Motor neuron (in vitro differentiated cells): Measurements from ENCODE around the gene CATSPERD. TPM values are rescaled to one million over a fixed set of nuclear protein-coding genes. Genes with fewer than 3 reads are reported as not detected.

Experiments
- ATAC-seq, 8 experiments: fragments of 200-7000 bp; cut with Tn5 transposase; replicated peaks in 6 of 8; 2 replicates each; pipeline ENCODE4 v1.8.0; 2021; ENCODE audit warnings: mild to moderate bottlenecking in 8 of 8, moderate library complexity in 8 of 8
- H3K27ac ChIP-seq, 2 donors: fragments of 250-450 bp; sonication (Bioruptor Pico); 2 replicates each; pipeline ENCODE4 v1.9.0; 2021; ENCODE audit warnings: antibody characterized with exemption in 2 of 2, mild to moderate bottlenecking in 2 of 2, moderate library complexity in 1 of 2
- H3K4me1 ChIP-seq, 2 donors: fragments of 250-450 bp; sonication (Bioruptor Pico); replicated peaks in 1 of 2; 2 replicates each; pipeline ENCODE4 v1.6.1; 2021; ENCODE audit warnings: antibody characterized with exemption in 2 of 2, mild to moderate bottlenecking in 2 of 2, moderate library complexity in 1 of 2
- H3K4me3 ChIP-seq, 5 donors: fragments of 250-450 bp; sonication (Bioruptor Pico); 2 replicates each; pipeline ENCODE4 v1.9.0; 2021; ENCODE audit warnings: antibody characterized with exemption in 5 of 5, mild to moderate bottlenecking in 5 of 5, moderate library complexity in 4 of 5
- WGBS, 10 experiments: fragments of 450-650 bp; shearing (Covaris generic); methylation state at CpG; one replicate each; pipeline ENCODE4 v1.0.0; 2022; 5-methylcytosine and 5-hydroxymethylcytosine counted together
- in situ Hi-C, 9 experiments: fragments of 400-800 bp; cut with MboI; loops; one replicate each; pipeline ENCODE4 v1.15.0; 2021; ENCODE audit warnings: low sequenced_read_pairs in 9 of 9, low pct_unique_long_range_greater_than_20kb in 2 of 9; ENCODE audit not compliant: unreplicated experiment in 9 of 9
- total RNA-seq, 8 experiments: library from RNA; unstranded; fragments of 300-600 nt; gene quantifications; 2 replicates each; pipeline versions ENCODE4 v1.2.3 to v1.2.4, GENCODE V29; 2022

CATSPERD gene, protein sequence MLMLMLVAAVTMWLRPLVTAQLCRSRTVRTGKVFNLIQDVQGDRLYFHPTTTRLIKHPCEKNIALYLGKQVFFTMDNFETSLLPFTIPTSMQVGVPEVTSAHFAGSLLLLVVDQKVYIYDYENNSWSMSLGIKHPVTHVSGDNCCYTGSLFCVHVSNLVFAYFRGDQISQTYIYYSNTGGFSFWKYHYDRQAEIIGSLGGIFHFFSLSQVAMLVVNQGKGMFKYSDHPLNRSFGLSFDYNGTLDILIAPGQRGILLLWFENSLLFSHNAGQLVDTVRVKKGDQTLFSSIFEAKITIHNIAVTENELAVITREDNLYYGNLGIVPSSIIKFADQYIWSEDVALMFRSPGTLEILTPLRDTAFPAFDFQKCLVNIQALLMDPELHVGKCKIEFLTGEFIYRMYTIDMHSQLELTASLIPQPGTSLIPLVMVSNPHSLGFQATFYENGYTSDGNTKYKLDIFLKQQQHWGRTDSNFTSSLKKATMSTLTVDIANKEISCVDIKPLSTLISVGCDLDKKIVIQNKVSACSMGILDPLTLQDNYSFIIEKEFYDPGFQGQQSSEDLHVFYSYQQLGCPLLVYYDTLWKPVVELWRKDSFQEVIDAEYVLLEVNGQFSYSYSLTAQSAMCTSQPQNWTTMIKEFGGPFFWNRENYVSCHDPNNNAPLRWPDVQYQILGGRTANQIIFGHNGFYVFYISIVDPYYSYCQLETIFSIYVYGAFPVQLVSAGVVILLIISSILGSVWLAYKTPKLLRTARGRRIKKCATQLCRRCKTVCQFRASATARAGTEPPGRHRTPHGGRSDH
- total RNA-seq: under 1 TPM in 1 of 8 experiments, not detected in 7; 0.05 TPM

DNA sequence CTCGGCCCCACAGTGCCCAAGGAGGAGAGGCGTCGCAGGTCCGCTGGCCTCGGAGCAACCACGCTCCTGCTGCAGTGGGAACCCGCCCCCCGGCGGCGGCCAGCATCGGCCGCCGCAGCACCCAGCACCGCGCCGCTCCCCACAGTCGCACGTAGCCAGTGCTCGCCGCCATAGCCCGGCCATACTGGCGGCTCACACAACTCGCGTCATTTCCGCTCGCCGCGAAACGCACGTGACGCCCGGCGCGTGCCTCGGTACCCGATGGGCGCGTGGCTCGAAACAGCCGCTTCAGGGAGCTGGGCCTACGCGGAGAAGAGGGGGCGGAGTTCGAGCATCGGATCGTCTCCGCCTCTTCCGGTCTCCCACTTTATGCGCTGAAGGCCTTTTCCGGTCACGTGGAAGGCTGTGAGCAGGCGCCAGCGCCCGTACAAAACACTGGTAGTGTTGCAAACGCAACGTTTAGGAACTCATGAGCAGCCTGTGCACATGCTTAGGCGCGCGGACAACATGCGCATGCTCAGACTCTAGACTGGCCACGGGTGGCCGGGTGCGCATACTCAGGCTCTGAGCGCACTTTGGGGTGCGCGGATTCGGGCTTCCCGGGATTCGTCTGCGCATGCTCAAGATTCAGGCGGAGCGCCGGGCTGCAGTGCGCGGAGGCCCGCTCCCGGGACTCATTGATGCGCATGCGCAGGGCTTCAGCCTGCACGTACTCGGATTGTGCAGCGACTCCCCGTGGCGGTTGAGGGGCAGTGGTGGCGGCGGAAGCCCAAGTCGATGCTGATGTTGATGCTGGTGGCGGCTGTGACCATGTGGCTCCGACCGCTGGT is at the start of gene CATSPERD, which contains the start of gene LONP1:
Gene CATSPERD (plus strand): TSS at position 677 of the 830 bp plus-strand sequence. CDS start 101 bp downstream, at position 778.
Gene LONP1 (minus strand): TSS at position 186 of the 830 bp plus-strand sequence. CDS start 14 bp downstream, at position 172.
- peaks cover 12 to 19% of the 10 kb centered on the region in 2 donors for H3K4me1 ChIP-seq
- WGBS, 10 experiments: 0 to 10% (median 1%) methylated on average over 1 to 26 of the region's 90 CpGs; no CpG with 5 or more reads in 4 of the 10 experiments
- peak within 1 kb of the TSS; percentile 95 to 97 for H3K27ac ChIP-seq
- ATAC-seq: peak; percentile 83 to 95 (median 86)
- peak within 1 kb of the TSS; percentile 47 to 82 (median 62) for H3K4me3 ChIP-seq
- in situ Hi-C loops: no loop called here

DNA sequence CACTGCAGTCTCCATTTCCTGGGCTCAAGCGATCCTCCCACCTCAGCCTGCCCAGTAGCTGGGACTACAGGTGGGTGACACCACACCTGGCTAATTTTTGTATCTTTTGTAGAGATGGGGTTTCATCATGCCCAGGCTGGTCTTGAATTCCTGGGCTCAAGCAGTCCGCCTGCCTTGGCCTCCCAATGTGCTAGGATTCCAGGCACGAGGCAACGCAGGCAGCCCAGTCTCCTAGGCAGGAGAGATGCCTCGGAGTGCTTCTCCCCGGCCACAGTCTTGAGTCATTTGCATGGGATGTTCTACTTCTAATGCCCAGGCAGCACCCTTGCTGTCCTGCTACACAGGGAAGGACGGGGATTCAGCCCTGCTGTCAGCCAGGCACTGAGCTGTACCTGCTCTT is 48.8 kb upstream of the CATSPERD start:
- no peak overlapping the region for H3K4me3 ChIP-seq
- ATAC-seq: no peak
- in situ Hi-C loops: no loop called here
- 92% methylated on average over 4 of the region's 7 CpGs; no CpG with 5 or more reads in 8 of the 10 experiments for WGBS, 10 experiments
- no peaks in the 10 kb centered on the region for H3K4me1 ChIP-seq
- H3K27ac ChIP-seq: no peak overlapping the region

- Histone ChIP-seq H3K4me3 (no peak overlapping the region), H3K4me1 (no peaks in the 10 kb centered on the region), H3K27ac (no peak overlapping the region)
- in situ Hi-C loops: no loop called here
- 83 to 100% (median 96%) methylated on average over 1 to 7 of the region's 13 CpGs; no CpG with 5 or more reads in 2 of the 10 experiments for WGBS, 10 experiments
- ATAC-seq: no peak
Measured at GRCh38 chr19:5672708-5673459, 47.6 kb upstream of the CATSPERD start.

DNA sequence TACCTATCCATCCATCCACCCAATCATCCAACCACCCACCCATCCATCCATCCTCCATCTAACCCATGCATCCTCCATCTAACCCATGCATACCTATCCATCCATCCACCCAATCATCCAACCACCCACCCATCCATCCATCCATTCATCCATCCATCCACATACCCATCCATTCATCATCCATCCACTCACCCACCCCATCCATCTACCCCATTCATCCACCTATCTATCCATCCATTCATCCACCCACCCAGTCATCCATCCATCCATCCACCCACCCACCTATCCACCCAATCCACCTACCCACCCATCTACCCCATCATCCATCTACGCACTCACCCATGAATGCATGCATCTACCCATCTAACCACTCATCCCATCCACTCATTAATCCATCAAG is 46.7 kb upstream of the CATSPERD start:
- in situ Hi-C loops: no loop called here
- no peak for ATAC-seq

DNA sequence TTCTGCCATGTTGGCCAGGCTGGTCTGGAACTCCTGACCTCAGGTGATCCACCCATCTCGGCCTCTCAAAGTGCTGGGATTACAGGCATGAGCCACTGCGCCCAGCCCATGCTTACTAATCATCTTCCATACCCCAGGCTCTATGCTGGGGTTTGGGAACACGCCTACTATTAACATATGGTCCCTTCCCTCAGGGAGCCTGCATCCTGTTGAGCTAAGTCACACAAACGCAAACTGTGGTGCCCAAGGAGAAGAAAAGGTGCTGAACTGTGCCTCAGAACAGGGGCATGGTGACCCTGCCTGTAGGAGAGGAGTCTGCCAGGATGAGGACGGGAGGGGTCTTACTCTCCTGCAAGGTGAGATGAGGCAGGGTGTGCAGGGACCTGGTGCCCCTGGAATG is 45.7 kb upstream of the CATSPERD start:
- in situ Hi-C loops: no loop called here
- Histone ChIP-seq H3K27ac (no peak overlapping the region), H3K4me1 (peaks cover 3 to 6% of the 10 kb centered on the region in 2 donors), H3K4me3 (no peak overlapping the region)
- ATAC-seq: peak in 3 of 8 experiments; percentile 92 to 93 (median 92)
- 0 to 100% (median 84%) methylated on average over 1 to 4 of the region's 5 CpGs; no CpG with 5 or more reads in 2 of the 10 experiments for WGBS, 10 experiments

More for the DNA sequence above, 46.7 kb upstream of the CATSPERD start:
- H3K27ac ChIP-seq: no peak overlapping the region
- no peak overlapping the region for H3K4me3 ChIP-seq
- no peaks in the 10 kb centered on the region for H3K4me1 ChIP-seq
- WGBS, 10 experiments: 100% methylated on average over 1 of the region's 1 CpG; no CpG with 5 or more reads in 9 of the 10 experiments

DNA sequence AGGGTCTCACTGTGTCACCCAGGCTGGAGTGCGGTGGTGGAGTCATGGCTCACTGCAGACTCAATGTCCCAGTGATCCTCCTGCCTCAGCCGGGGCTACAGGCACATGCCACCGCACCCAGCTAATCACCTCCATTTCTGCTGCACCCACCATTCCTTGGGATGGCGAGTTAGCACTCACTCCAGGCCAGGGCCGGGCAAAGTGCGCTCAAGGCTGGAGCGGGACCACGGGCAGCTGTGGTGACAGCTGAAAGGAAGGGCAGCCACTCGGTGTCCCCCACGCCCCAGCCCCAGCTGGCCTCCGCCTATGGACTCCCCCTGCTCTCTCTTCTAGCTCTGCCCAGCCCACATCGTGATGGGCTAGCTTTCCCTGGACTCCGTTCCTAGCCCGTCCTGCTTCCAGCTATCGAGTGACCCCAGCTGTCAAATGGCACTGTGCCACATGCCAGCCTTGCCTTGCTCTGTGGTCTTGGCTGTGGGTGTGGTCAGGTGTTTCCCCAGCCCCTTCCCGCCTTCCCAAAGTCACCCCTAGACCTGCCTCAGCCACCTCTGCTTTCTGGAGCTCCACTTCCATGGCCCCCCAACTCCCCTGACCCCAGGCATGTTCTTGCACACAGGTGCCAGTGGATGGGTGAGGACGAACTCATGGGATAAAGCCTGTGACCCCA is 44.2 kb upstream of the CATSPERD start:
- Histone ChIP-seq H3K27ac (no peak overlapping the region), H3K4me1 (peaks cover 3 to 6% of the 10 kb centered on the region in 2 donors), H3K4me3 (no peak overlapping the region)
- in situ Hi-C loops: no loop called here
- no peak for ATAC-seq
- 82 to 100% (median 100%) methylated on average over 1 to 6 of the region's 17 CpGs; no CpG with 5 or more reads in 7 of the 10 experiments for WGBS, 10 experiments

GRCh38 chr19:5676772-5677105 is 43.7 kb upstream of the CATSPERD start:
- WGBS, 10 experiments: 56 to 100% methylated on average over 1 to 3 of the region's 13 CpGs; no CpG with 5 or more reads in 8 of the 10 experiments
- ATAC-seq: no peak
- in situ Hi-C loops: no loop called here
- Histone ChIP-seq H3K27ac (no peak overlapping the region), H3K4me3 (no peak overlapping the region), H3K4me1 (peaks cover 4 to 10% of the 10 kb centered on the region in 2 donors)

GRCh38 chr19:5677136-5677535 is 43.3 kb upstream of the CATSPERD start:
- Histone ChIP-seq H3K27ac (no peak overlapping the region), H3K4me1 (peaks cover 8 to 14% of the 10 kb centered on the region in 2 donors), H3K4me3 (no peak overlapping the region)
- in situ Hi-C loops: no loop called here
- no CpG with 5 or more reads among the region's 10 CpGs for WGBS, 10 experiments
- ATAC-seq: no peak

GRCh38 chr19:5677580-5677979 is 42.9 kb upstream of the CATSPERD start:
- no peak for ATAC-seq
- WGBS, 10 experiments: 80 to 94% (median 90%) methylated on average over 2 to 6 of the region's 9 CpGs; no CpG with 5 or more reads in 7 of the 10 experiments
- Histone ChIP-seq H3K4me1 (peaks cover 8 to 14% of the 10 kb centered on the region in 2 donors), H3K4me3 (no peak overlapping the region), H3K27ac (no peak overlapping the region)
- in situ Hi-C loops: no loop called here

GRCh38 chr19:5678071-5678718 is 42.2 kb upstream of the CATSPERD start:
- in situ Hi-C loops: no loop called here
- 87 to 100% (median 100%) methylated on average over 1 to 6 of the region's 22 CpGs; no CpG with 5 or more reads in 7 of the 10 experiments for WGBS, 10 experiments
- ATAC-seq: no peak
- Histone ChIP-seq H3K27ac (no peak overlapping the region), H3K4me3 (no peak overlapping the region), H3K4me1 (peaks cover 8 to 14% of the 10 kb centered on the region in 2 donors)
